ENCODE measurements around the gene MYO3B.
"Not testable (repeated sequence)": the region's sequence is repeated elsewhere in the genome, so short reads cannot be mapped to it uniquely, and the experiment has no call there.

MYO3B gene

DNA sequence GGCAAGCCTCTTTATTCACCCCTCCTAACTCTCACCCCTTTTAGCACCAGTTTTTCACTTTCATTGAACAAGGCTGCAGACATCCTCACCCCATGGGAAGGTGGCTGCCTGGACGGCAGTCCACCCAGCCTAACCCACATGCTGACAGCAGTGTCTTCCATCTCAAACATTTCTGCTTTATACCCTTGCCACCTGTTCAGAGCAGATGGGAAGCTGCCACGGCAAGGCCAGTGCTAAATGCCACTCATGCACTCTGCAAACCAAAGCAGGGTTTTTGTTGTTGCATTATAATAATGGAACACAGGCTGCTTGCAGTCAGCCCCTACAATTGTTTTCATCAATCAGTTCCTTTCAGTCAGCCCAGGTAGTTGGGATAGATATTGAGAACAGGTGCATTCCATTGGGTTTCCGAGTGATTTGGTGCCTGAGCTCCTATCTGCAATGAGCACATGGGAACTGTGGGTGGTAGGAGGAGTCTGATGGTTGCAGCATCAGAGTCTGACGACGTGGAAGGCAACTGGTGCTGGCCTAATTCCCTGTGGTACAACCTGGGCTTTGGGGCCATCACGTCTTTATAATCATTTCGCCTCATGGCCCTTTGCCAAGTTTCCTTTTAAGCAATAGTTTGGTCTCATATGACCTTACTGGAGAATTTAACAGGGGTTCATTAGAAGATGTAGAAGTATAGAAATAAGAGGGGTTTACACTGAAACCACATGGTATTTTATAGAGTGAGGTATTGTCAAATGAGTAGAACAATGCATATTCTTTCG lies 284.7 kb downstream of the MYO3B start:
- TF ChIP-seq, protein P1, sequence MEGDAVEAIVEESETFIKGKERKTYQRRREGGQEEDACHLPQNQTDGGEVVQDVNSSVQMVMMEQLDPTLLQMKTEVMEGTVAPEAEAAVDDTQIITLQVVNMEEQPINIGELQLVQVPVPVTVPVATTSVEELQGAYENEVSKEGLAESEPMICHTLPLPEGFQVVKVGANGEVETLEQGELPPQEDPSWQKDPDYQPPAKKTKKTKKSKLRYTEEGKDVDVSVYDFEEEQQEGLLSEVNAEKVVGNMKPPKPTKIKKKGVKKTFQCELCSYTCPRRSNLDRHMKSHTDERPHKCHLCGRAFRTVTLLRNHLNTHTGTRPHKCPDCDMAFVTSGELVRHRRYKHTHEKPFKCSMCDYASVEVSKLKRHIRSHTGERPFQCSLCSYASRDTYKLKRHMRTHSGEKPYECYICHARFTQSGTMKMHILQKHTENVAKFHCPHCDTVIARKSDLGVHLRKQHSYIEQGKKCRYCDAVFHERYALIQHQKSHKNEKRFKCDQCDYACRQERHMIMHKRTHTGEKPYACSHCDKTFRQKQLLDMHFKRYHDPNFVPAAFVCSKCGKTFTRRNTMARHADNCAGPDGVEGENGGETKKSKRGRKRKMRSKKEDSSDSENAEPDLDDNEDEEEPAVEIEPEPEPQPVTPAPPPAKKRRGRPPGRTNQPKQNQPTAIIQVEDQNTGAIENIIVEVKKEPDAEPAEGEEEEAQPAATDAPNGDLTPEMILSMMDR (conservative IDR thresholded peaks at IDR 0.05): no peak
- no peak for TF ChIP-seq ZFX (IDR thresholded peaks at IDR 0.05)

DNA sequence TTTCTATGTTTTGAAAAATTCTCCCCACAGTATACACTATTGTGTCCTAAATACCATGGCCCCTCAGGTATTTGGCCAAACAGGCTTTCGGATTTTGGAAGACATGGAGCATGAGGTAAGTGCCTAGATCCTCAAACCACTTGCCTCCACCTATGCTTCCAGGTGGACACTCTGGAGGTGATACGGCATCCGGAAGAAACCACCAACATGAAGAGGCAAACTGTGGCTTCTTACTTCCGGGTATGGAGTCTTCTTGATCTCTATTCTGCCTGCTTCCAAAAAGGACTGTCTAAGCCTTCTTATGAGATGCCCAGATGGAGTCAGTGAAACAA lies 285.2 kb downstream of the MYO3B start:
- TF ChIP-seq, protein P1 (conservative IDR thresholded peaks at IDR 0.05): no peak
- no peak for TF ChIP-seq ZFX (IDR thresholded peaks at IDR 0.05)
- no peak overlapping the region for H3K27ac ChIP-seq

More for the DNA sequence above, 284.7 kb downstream of the MYO3B start:
- H3K27ac ChIP-seq: no peak overlapping the region

DNA sequence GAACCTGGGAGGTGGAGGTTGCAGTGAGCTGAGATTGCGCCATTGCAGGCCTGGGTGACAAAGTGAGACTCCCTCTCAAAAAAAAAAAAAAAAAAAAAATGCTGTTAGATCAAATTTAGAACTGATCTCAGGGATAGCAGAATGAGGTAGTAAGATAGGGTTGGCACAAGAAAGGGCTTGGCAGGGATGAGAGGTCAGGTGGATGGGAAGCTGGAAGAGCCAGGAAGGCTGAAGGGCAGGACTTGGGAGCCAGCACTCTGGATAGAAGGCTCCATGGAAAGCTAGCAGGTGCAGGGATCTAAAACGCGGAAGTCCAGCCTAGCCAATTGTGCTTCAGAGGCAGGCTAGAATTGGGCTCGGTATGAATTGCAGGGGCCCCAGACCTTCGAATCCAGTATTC lies 286.3 kb downstream of the MYO3B start:
- no peak overlapping the region for H3K27ac ChIP-seq
- TF ChIP-seq, protein P1 (conservative IDR thresholded peaks at IDR 0.05): no peak
- no peak for TF ChIP-seq ZFX (IDR thresholded peaks at IDR 0.05)

DNA sequence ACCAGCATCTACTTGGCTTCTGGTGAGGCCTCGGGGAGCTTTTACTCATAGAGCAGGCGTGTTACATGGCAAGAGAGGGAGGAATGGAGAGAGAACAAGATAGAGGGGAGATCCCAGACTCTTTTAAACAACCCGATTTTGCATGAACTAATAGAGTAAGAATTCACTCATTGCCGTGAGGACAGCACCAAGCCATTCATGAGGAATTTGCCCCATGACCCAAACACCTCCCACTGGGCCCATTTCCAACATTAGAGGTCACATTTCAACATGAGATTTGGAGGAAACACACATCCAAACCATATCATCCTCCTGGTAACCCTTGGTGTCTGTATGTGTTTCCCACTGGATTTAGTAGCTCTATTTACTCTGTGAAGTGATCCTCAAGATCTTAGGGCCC lies 287.3 kb downstream of the MYO3B start:
- H3K27ac ChIP-seq: no peak overlapping the region
- TF ChIP-seq ZFX (IDR thresholded peaks at IDR 0.05): no peak
- TF ChIP-seq, protein P1 (conservative IDR thresholded peaks at IDR 0.05): no peak

DNA sequence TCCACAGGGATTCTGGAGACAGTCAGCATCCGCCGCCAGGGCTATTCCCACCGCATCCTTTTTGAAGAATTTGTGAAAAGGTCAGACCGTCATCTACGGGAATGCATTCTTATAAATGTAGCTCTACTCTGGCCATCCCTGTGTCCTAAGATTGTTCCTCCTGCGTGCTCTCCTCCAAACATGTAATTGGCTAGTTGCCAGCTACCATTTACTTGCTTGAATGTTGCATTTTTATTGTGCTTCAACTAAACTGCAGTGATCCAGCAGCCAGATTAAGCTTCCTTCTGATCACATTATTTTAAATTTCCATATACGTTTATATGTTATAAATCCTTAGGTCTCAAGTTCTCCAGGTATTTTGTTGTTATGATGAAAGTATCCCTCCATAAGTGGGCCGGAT lies 288.7 kb downstream of the MYO3B start:
- no peak for TF ChIP-seq ZFX (IDR thresholded peaks at IDR 0.05)
- TF ChIP-seq, protein P1 (conservative IDR thresholded peaks at IDR 0.05): no peak
- H3K27ac ChIP-seq: no peak overlapping the region

DNA sequence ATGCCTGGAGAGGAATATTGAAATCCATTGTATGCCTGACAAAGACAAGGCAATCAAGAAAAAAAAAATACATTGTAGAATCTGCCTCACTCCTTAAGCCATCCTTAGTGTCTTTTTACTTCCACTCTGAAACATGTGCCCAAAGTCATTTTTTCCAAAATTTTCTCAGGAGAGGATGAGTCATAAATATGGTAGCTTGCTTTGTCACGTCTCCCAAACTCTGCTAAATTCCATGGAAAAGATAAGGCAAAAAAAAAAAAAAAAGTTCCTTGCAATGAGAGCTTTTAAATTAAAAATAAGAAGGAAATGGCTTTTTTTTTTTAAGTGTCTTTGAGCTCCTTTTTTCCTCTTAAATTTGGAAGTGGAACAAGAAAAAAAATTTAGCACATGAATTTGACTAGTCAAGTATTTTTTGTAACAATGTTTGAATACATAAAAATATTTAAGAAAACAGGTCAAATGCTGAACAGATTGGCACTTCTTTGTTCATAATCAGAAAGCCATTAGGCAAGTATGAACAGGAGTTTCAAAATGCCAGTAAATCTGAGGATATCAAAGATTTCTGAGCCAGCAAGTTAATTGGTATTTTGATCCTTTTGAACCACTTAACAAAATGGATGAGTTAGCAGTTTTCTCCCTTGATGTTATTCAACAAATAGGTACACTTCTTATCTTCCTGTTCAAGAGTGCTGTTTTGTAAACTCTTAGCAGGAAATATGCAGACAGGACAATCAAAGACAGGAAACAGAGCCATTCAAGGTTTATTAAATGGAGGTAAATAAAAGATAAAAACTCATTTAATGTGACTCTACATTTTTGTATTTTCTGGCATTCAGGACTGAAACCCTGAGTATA lies 289.8 kb downstream of the MYO3B start:
- TF ChIP-seq, protein P1 (conservative IDR thresholded peaks at IDR 0.05): no peak
- no peak for TF ChIP-seq ZFX (IDR thresholded peaks at IDR 0.05)
- H3K27ac ChIP-seq: no peak overlapping the region; the same call in 1 of the 2 replicates

DNA sequence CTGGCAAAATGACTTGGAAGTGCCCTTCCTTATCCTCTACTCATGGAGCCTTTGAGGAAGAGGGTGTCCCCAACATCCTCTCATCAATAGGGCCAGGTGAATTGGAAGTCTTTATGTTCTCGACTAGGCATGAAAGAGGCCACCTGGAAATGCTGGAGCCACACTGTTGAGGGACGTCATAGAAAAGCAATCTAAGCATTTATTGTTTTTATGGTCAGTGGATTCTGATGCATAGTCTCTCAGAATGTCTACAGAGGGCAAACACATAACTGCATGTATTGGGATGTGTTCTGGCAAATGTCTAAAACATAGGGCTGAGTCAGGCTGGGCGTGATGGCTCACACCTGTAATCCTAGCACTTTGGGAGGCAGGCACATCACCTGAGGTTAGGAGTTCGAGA lies 290.6 kb downstream of the MYO3B start:
- H3K27ac ChIP-seq: no peak overlapping the region; the same call in 1 of the 2 replicates
- TF ChIP-seq, protein P1 (conservative IDR thresholded peaks at IDR 0.05): no peak
- no peak for TF ChIP-seq ZFX (IDR thresholded peaks at IDR 0.05)

DNA sequence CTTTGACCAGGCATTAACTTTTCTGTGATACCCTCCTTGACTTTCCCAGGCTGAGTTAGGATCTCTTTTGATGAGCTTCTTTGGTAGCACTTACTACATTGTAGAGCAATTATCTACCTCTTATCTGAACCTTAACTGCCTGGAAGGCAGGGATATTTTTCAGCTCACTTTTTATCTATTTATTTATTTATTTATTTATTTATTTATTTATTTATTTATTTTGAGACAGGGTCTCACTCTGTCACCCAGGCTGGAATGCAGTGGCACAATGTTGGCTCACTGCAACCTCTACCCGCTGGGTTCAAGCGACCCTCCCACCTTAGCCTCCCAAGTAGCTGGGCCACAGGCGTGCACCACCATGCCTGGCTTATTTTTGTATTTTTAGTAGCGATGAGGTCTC lies 294.6 kb downstream of the MYO3B start:
- not testable (repeated sequence) for H3K27ac ChIP-seq
